H54 (cell line): ENCODE data around the gene PPP6C.
A peak's percentile ranks its signal among the peaks of the same experiment; 100 is the strongest.
"Not testable (repeated sequence)": the region's sequence is repeated elsewhere in the genome, so short reads cannot be mapped to it uniquely, and the experiment has no call there.

Experiments
- DNase-seq: peaks from one replicate; pipeline ENCODE4 v3.0.0; 2011; ENCODE audit warnings: low spot score, mixed read lengths; ENCODE audit not compliant: insufficient read length
- FAIRE-seq: peaks from 3 replicates; lab custom pipeline; 2011; peaks lifted over from hg19 to GRCh38; lab: Jason Lieb, UNC
- POLR2A ChIP-seq: IDR thresholded peaks from 2 replicates; pipeline ENCODE4 v1.6.1; 2011; ENCODE audit warnings: low read depth, mild to moderate bottlenecking, low read length

PPP6C gene

DNA sequence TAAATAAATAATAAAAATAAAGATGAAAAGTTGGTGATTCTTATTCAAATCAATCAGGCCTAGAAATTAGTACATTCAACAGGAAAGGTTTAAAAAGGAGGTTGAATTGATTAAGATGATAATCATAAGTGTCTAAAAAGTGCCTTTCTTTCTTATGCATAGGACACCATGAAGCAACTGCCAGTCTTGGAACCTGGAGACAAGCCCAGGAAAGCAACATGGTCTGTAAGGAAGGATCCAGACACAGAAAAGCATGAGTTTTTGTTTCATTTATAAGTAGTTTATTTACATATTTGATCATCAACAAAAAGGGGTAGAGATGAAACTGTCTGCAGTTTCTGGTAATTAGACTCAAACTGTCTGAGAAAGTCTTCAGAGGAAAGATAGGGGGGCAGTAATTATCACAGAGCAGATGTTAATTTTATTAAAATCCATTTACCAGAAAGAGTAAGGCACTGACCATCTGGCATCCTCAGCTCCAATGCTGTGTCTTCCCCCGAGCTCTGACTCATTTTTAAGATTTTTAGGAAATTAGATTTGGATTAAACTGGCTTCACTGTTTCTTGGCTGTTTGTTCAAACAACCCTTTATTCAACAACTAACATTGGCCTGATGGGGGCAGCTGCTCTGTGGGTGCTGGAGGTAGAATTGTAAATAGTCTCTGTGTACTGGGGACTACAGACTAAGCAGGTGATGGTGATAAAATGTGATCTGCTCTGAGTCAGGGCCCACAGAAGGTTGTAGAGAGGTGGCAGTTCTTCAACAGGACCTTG, 13.4 kb upstream of the PPP6C start:
- no peak for TF ChIP-seq POLR2A
- FAIRE-seq, result no peak
- peak; percentile 23 for DNase-seq

DNA sequence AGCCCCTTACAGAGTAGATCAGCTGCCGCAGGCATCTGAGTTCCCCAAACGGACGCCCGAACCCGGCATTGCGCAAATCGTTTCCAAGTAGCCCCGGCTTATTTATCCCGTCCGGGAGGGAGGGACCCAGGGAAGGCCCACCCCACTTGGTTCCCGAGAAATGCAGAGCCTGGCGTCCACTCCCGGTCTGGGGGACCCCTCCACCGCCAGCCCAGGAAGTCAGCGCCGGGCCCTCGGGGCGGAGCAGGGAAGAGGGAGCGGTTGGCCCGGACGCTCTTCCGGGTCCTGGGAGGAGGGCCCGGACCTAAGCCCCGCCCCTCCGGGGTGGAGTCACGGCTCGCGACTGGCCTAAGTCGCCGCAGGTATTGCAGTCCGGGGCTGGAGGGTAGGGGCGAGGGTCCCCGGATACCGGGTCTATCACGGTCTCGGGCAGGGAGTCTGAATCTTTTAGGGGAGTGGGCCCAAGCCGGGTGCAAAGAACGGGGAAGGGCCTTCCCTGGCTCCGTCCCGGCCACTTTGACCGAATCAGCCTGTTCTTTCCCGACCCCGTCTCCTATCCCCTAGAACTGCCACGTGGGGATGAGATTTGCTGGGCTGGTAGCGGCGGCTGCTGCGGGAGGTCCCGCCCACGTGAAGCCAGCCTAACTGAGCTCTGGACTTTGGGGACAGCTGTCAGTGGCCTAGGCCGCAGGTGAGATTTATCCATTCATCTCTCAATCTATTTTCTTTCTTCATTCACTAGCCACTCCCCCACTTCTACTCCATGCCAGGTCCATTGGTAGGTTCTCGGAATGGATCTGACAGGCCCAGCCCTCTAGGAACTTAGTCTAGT, 10.8 kb upstream of the PPP6C start, which contains the start of gene RABEPK:
Gene RABEPK, plus strand, starts transcription at position 327 of the 832 bp plus-strand sequence. CDS start 2,472 bp downstream, outside the sequence.
- TF ChIP-seq POLR2A, result peak; percentile 66; the same call in 1 of the 2 replicates
- peak; percentile 99 for DNase-seq
- FAIRE-seq, result peak; percentile 80

DNA sequence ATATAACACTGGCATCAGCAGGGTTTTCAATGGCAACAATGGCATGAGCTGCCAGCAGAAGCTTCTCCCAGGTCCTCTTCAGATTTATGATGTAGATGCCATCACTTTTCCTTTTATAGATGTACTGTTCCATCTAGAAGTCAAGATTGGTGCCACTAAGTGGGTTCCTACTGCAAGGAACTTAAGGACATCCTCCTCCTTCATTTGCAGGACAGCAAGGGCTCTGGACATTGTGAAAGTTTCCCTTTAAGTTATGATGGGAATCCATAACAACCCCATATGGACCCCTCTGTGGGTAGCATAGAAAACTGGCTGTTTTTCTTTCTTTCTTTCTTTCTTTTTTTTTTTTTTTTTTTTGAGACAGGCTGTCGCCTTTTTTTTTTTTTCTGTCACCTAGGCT, 6.0 kb upstream of the PPP6C start:
- not testable (repeated sequence) for FAIRE-seq, DNase-seq

DNA sequence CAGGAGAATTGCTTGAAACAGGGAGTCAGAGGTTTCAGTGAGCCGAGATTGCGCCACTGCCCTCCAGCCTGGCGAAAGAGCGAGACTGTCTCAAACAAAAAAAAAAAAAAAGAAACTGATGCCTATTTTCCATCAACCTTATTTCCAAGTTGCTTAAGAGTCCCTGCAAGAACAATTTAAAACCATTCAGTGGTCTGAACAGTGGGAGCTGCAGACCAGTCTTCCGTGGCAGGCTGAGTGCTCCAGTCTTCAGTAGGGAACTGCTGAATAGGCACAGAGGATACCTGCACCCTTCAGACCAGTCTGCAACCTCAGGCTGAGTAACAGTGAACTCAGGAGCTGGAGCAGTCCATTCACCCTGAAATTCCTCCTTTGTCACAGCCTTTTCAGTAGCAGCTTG, 4.9 kb upstream of the PPP6C start:
- DNase-seq, FAIRE-seq: not testable (repeated sequence)

DNA sequence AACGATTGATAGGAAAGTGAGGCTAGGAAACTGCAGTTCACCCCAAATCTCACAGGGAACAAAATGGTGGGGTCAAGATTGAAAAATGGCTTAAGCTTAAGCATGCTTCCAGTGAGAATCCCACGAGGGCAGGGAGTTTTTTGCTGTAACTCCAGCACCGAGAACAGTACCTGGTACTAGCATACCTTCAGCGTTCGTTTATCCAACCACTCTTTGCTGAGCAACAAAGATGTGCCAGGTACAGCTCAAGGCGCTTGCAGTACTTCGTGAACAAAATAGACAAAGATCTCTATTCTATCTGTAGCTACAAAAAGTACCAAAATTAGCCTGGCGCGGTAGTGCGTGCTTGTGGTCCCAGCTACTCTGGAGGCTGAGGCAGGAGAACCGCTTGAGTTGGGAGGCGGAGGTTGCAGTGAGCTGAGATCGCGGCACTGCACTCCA, 778 bp upstream of the PPP6C start:
- DNase-seq (no peak), FAIRE-seq (no peak)
- no peak for TF ChIP-seq POLR2A

DNA sequence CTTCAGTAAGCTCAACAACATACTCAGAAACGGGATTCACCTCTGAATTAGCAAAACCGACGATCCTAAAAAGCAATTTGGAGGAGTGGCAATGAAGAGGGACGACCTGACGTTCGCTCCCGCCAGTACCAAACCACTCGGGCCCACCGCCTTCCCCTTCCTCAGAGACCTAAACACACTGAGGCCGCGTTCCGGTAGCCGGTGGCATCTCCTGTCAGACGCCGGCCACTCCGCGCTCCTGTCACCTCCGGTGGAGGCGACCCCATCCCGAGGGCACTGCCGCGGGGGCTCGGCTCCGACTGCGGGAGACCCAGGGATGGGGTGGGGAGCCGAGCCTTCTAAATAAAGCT, 617 bp downstream of the PPP6C start:
- no peak for FAIRE-seq
- DNase-seq, result peak; percentile 40
- no peak for TF ChIP-seq POLR2A

DNA sequence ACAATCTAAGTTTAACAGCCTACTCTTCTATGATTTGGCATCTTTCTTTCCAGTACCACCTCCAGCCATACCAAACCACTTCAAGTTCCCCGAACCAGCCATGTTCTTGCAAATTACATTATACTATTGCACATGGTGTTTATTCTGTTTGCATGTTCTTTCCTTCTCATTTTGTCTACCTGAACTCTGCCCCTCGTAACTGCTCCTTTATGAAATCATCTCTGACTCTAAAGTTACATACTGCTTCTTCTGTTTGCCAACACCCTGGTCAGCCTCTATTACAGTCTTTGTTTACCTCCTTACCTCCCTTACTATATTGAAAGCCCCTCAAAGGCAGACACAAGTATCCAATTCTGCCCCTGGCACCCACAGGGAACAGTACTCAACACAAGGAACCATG, 6.0 kb downstream of the PPP6C start:
- no peak for DNase-seq
- no peak for TF ChIP-seq POLR2A
- no peak for FAIRE-seq

DNA sequence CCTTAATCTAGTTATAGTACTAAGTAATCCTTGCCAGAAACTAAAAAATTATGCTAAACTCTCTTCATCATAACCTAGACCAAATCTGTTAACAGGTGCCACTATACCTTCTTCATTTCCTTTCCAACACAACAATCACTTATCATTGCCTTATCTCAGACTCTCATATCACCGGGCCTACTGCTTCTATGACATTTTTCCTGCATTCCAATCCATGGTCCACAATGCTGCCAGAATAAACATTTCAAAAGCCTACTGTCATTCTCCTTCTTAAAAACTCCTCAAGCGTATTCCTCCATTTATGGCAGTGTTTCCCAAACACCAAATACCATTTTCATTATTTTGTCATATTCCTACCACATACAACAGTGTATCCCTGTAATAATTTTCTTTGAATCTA, 6.5 kb downstream of the PPP6C start:
- TF ChIP-seq POLR2A, result no peak
- no peak for DNase-seq
- no peak for FAIRE-seq

DNA sequence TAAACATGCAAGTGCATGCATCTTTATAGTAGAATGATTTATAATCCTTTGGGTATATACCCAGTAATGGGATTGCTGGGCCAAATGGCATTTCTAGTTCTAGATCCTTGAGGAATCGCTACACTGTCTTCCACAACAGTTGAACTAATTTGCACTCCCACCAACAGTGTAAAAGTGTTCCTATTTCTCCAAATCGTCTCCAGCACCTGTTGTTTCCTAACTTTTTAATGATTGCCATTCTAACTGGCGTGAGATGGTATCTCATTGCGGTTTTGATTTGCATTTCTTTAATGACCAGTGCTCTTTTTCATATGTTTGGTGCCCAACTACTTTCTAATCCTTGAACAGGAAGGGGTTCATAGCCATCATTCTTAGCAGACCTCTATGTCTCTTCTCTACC, 7.8 kb downstream of the PPP6C start:
- not testable (repeated sequence) for DNase-seq, FAIRE-seq

DNA sequence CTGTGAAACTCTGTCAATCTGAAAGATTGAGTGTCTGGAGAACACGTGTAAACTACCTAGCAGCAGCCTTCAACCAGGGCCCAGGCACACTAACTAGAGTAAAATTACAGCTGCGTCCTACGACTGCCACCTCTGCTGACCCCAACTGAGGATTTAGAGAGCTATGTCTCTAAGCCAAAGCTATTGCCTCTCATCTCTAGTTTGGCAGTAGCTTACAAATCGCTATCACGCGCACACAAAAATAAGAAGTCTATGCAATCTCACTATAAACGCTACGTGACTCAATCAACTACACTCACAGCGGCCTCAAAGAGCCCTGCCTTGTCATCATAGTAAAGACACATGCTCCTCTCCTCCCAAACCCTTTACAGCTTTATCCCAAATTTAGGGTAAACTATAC, 8.7 kb downstream of the PPP6C start:
- TF ChIP-seq POLR2A, result no peak
- DNase-seq, result no peak
- no peak for FAIRE-seq

DNA sequence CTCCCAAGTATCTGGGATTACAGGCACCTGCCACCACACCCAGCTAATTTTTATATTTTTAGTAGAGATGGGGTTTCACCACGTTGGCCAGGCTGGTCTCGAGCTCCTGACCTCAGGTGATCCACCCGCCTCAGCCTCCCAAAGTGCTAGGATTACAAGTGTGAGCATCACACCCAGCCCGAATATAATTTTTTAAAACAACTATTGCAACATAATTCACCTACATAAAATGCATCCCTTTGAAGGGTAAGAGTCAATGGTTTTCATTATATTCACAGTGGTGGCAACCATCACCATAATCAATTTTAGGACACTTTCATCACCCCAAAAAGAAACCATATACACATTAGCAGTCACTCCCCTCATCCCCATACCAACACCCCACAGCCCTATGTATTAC, 9.8 kb downstream of the PPP6C start:
- FAIRE-seq, DNase-seq: not testable (repeated sequence)

DNA sequence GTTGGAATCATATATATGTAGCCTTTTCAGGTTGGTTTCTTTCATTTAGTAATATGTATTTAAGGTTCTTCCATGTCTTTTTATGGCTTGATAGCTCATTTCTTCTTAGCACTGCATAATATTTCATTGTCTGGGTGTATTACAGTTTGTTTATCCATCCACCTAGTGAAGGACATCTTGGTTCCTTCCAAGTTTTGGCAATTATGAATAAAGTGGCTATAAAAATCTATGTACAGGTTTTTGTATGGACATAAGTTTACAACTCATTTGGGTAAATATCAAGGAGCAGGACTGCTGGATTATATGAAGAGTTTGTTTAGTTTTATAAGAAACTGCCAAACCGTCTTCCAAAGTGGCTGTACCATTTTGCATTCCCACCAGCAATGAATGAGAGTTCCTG, 11.7 kb downstream of the PPP6C start:
- no peak for FAIRE-seq

DNA sequence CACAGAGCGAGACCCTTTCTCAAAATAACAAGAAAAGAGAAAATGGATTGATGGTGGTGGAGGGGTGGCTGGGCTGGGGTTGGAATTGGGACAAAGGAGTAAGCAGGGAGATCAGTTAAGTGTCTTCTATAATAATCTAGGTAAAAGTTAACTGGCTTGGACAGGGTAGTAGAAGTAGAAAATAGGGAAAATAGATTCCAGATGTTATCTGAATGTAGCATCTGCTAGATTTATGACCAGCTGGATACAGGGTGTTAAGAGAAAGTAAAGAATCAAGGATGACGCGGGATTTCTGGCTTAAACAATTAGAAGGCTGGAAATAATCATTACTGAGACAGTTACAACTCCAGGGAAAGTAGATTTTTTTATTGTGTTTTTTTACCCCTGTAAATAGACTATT, 13.0 kb downstream of the PPP6C start:
- FAIRE-seq (no peak), DNase-seq (no peak)
- TF ChIP-seq POLR2A, result no peak

More for the DNA sequence above, 11.7 kb downstream of the PPP6C start:
- TF ChIP-seq POLR2A, result no peak
- DNase-seq, result no peak

DNA sequence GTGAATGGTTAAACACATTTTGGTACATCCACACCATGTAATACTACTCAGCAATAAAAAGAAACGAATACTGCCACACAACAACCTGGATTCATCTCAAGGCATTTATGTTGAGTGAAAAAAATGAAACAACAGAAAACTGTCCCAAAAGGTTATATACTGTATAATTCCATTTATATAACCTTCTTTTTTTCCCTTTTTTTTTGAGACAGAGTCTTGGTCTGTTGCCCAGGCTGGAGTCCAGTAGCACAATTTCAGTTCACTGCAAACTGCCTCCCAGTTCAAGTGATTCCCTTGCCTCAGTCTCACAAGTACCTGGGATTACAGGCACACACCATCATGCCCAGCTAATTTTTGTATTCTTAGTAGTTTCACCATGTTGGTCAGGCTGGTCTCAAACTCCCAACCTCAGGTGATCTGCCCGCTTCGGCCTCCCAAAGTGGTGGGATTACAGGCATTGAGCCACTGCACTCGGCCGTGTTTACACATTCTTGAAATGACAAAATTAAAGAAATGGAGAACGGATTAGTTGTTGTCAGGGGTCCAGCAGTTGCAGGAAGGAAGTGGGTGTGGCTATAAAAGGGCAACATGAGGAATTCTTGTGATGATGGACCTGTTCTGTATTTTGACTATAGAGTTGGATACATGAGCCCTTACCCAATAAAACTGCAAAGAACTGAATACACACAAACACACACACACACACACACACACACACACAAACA, 17.4 kb downstream of the PPP6C start:
- DNase-seq (no peak), FAIRE-seq (peak; percentile 71)
- TF ChIP-seq POLR2A, result no peak
